Right lobe of liver (tissue), 4 donors: ENCODE data around the gene REEP6.
"Not testable (repeated sequence)": the region's sequence is repeated elsewhere in the genome, so short reads cannot be mapped to it uniquely, and the experiment has no call there.

ENCODE experiments used
- POLR2A ChIP-seq: fragments of 450-650 bp; IDR thresholded peaks from one replicate; pipeline ENCODE4 v1.6.1; 2017; ENCODE audit warnings: antibody characterized with exemption, mild to moderate bottlenecking
- TF ChIP-seq, protein P1 (sequence below), 4 donors: fragments of 200-600 bp in 3 of 4; fragments of 450-650 bp in 1 of 4; IDR thresholded peaks; one replicate each; pipeline versions ENCODE4 v1.5.1 to v1.8.0; 2016 to 2022; ENCODE audit warnings: antibody characterized with exemption in 4 of 4, mild to moderate bottlenecking in 2 of 4
- donor health status: DM: no; HTN: no; CAD: no.
- donor health status: DM: no; HTN: no; CAD: no.
- donor health status: DM: no; HTN: yes; CAD: no.

DNA sequence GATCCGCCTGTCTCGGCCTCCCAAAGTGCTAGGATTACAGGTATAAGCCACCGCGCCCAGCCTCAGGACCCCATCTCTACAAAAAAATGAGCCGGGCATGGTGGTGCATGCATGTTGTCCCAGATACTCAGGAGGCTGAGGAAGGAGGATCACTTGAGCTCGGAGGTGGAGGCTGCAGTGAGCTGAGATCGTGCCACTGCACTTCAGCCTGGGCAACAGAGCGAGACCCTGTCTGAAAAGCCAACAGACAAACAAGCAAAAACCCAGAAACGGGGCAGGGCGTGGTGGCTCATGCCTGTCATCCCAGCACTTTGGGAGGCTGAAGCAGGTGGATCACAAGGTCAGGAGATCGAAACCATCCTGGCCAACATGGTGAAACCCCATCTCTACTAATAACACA, 39.9 kb downstream of the REEP6 start:
- TF ChIP-seq, protein P1, sequence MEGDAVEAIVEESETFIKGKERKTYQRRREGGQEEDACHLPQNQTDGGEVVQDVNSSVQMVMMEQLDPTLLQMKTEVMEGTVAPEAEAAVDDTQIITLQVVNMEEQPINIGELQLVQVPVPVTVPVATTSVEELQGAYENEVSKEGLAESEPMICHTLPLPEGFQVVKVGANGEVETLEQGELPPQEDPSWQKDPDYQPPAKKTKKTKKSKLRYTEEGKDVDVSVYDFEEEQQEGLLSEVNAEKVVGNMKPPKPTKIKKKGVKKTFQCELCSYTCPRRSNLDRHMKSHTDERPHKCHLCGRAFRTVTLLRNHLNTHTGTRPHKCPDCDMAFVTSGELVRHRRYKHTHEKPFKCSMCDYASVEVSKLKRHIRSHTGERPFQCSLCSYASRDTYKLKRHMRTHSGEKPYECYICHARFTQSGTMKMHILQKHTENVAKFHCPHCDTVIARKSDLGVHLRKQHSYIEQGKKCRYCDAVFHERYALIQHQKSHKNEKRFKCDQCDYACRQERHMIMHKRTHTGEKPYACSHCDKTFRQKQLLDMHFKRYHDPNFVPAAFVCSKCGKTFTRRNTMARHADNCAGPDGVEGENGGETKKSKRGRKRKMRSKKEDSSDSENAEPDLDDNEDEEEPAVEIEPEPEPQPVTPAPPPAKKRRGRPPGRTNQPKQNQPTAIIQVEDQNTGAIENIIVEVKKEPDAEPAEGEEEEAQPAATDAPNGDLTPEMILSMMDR (IDR thresholded peaks at IDR 0.05) = not testable (repeated sequence)
- not testable (repeated sequence) for TF ChIP-seq POLR2A
